PC-9 (cell line): ENCODE results near the gene CUL2.

ENCODE experiments used
- CTCF ChIP-seq: fragments of 200-600 bp; sonication (generic); conservative IDR thresholded peaks from 2 replicates; pipeline ENCODE4 v1.6.1; 2017; ENCODE audit warnings: mixed run types, antibody characterized with exemption, mild to moderate bottlenecking, moderate library complexity
- EZH2 ChIP-seq: fragments of 200-600 bp; sonication (generic); IDR thresholded peaks from 2 replicates; pipeline ENCODE4 v1.8.0; 2017; ENCODE audit warnings: antibody characterized with exemption, low read depth

DNA sequence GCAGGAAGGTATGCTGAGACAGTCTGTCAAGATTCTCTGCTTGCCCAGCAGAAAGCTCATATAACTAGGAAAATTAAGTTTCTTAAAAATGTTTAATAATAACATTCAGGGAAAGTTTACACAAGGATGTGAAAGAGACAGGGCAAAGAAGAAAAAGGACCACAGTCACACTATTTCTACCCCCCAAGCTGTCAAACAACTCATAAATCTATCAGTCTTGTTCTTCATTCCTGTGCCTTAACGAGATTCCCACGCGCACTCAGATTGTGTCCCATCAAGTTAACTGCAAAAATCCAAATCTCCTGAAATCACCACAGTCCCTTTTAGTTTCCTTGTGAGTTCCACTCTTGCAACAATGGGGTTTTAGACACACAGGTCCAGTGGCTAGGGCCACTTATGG, 14.9 kb downstream of the CUL2 start:
- TF ChIP-seq CTCF (no peak), EZH2 (no peak)
